ENCODE results near the gene TMEM244. TPM values are rescaled to one million over a fixed set of nuclear protein-coding genes. Genes with fewer than 3 reads are reported as not detected.

The TMEM244 gene
- total RNA-seq, 3 donors from 2014 or later (not counting 1 experiment from before 2014, with no cell fraction given), result not detected

- ATAC-seq, result no peak
- intact Hi-C loops (cut with micrococcal nuclease), result loop anchor here (5.0 kb wide), 1 partner anchor 952 kb away; no protein-coding TSS in a partner anchor
Observed at GRCh38 chr6:129890164-129890563, 29.0 kb upstream of the TMEM244 start.

GRCh38 chr6:129889580-129889979 is 28.5 kb upstream of the TMEM244 start:
- Mint-ChIP-seq H3K4me1 (no peaks in the 10 kb centered on the region), H3K27me3 (ENCODE audit: low read depth in 2 of 2) (no peaks in the 10 kb centered on the region), H3K9me3 (no peaks in the 10 kb centered on the region), H3K4me3 (no peak overlapping the region), H3K36me3 (no peaks in the 10 kb centered on the region), H3K27ac (no peak overlapping the region)
- H3K36me3 ChIP-seq (ENCODE audit: control insufficient read depth, insufficient read depth, low read length), result no peaks in the 10 kb centered on the region
- no peak for TF ChIP-seq CTCF (IDR thresholded peaks at IDR 0.05)
- intact Hi-C loops (cut with micrococcal nuclease), result no loop called here
- H3K9me3 ChIP-seq (ENCODE audit: control insufficient read depth, insufficient read depth, low read length), result no peaks in the 10 kb centered on the region
- H3K27ac ChIP-seq (ENCODE audit: low read length), result no peak overlapping the region
- ATAC-seq (no peak), DNase-seq (no peak)
- H3K4me3 ChIP-seq (ENCODE audit: low read length), result no peak overlapping the region
- WGBS (ENCODE audit: insufficient coverage), result no CpG with 5 or more reads among the region's 1 CpG
- no peaks in the 10 kb centered on the region for H3K27me3 ChIP-seq (ENCODE audit: control insufficient read depth, insufficient read depth, low read length)
- no peaks in the 10 kb centered on the region for H3K4me1 ChIP-seq (ENCODE audit: control insufficient read depth, insufficient read depth, low read length)

More at GRCh38 chr6:129890164-129890563, 29.0 kb upstream of the TMEM244 start:
- 50% methylated on average over 2 of the region's 2 CpGs for WGBS (ENCODE audit: insufficient coverage)
- H3K27ac ChIP-seq (ENCODE audit: low read length), result no peak overlapping the region
- DNase-seq, result no peak
- TF ChIP-seq CTCF (IDR thresholded peaks at IDR 0.05), result no peak
- H3K4me1 Mint-ChIP-seq, result no peaks in the 10 kb centered on the region
- H3K9me3 ChIP-seq (ENCODE audit: control insufficient read depth, insufficient read depth, low read length), result no peaks in the 10 kb centered on the region
- H3K4me3 Mint-ChIP-seq, result no peak overlapping the region
- H3K4me3 ChIP-seq (ENCODE audit: low read length), result no peak overlapping the region
- no peaks in the 10 kb centered on the region for H3K27me3 Mint-ChIP-seq (ENCODE audit: low read depth in 2 of 2)
- no peaks in the 10 kb centered on the region for H3K9me3 Mint-ChIP-seq
- no peaks in the 10 kb centered on the region for H3K36me3 Mint-ChIP-seq
- no peaks in the 10 kb centered on the region for H3K36me3 ChIP-seq (ENCODE audit: control insufficient read depth, insufficient read depth, low read length)
- H3K27ac Mint-ChIP-seq, result no peak overlapping the region
- no peaks in the 10 kb centered on the region for H3K4me1 ChIP-seq (ENCODE audit: control insufficient read depth, insufficient read depth, low read length)
- H3K27me3 ChIP-seq (ENCODE audit: control insufficient read depth, insufficient read depth, low read length), result no peaks in the 10 kb centered on the region

GRCh38 chr6:129886401-129887155 is 25.5 kb upstream of the TMEM244 start:
- WGBS (ENCODE audit: insufficient coverage), result 90% methylated on average over 3 of the region's 4 CpGs
- intact Hi-C loops (cut with micrococcal nuclease), result no loop called here
- no peak for TF ChIP-seq CTCF (IDR thresholded peaks at IDR 0.05)

More at GRCh38 chr6:129886401-129887155, 25.5 kb upstream of the TMEM244 start:
- no peak overlapping the region for H3K4me3 ChIP-seq (ENCODE audit: low read length)
- no peaks in the 10 kb centered on the region for H3K27me3 ChIP-seq (ENCODE audit: control insufficient read depth, insufficient read depth, low read length)
- H3K9me3 ChIP-seq (ENCODE audit: control insufficient read depth, insufficient read depth, low read length), result no peaks in the 10 kb centered on the region
- H3K4me1 ChIP-seq (ENCODE audit: control insufficient read depth, insufficient read depth, low read length), result no peaks in the 10 kb centered on the region
- H3K36me3 ChIP-seq (ENCODE audit: control insufficient read depth, insufficient read depth, low read length), result no peaks in the 10 kb centered on the region
- no peak overlapping the region for H3K4me3 Mint-ChIP-seq
- H3K27ac Mint-ChIP-seq, result no peak overlapping the region
- peaks cover 9 to 18% of the 10 kb centered on the region in 2 donors for H3K27me3 Mint-ChIP-seq (ENCODE audit: low read depth in 2 of 2)
- DNase-seq (no peak), ATAC-seq (no peak)
- H3K36me3 Mint-ChIP-seq, result no peaks in the 10 kb centered on the region
- H3K9me3 Mint-ChIP-seq, result no peaks in the 10 kb centered on the region
- no peak overlapping the region for H3K27ac ChIP-seq (ENCODE audit: low read length)
- peaks cover 0 to 6% of the 10 kb centered on the region in 2 donors for H3K4me1 Mint-ChIP-seq
